Esophagus muscularis mucosa (tissue), 3 donors: ENCODE results near the gene RTN4IP1.

Experiments used
- POLR2A ChIP-seq: fragments of 450-650 bp; IDR thresholded peaks from one replicate; pipeline ENCODE4 v1.6.1; 2017; ENCODE audit warnings: antibody characterized with exemption, moderate library complexity, mild to moderate bottlenecking, low read depth
- TF ChIP-seq, protein P1 (sequence below), 3 experiments: fragments of 200-600 bp in 2 of 3; fragments of 450-650 bp in 1 of 3; sonication (generic) in 2 of 3; IDR thresholded peaks; one replicate each; pipeline ENCODE4 v1.5.1; 2017 to 2019; ENCODE audit warnings: antibody characterized with exemption in 3 of 3, mild to moderate bottlenecking in 2 of 3, moderate library complexity in 1 of 3

- TF ChIP-seq, protein P1, sequence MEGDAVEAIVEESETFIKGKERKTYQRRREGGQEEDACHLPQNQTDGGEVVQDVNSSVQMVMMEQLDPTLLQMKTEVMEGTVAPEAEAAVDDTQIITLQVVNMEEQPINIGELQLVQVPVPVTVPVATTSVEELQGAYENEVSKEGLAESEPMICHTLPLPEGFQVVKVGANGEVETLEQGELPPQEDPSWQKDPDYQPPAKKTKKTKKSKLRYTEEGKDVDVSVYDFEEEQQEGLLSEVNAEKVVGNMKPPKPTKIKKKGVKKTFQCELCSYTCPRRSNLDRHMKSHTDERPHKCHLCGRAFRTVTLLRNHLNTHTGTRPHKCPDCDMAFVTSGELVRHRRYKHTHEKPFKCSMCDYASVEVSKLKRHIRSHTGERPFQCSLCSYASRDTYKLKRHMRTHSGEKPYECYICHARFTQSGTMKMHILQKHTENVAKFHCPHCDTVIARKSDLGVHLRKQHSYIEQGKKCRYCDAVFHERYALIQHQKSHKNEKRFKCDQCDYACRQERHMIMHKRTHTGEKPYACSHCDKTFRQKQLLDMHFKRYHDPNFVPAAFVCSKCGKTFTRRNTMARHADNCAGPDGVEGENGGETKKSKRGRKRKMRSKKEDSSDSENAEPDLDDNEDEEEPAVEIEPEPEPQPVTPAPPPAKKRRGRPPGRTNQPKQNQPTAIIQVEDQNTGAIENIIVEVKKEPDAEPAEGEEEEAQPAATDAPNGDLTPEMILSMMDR (IDR thresholded peaks at IDR 0.05) = no peak
- TF ChIP-seq POLR2A = no peak
Measured at GRCh38 chr6:106658469-106658868, 29.2 kb upstream of the RTN4IP1 start.
